Fibroblast of skin of right quadriceps (primary cell): ENCODE measurements around the gene DYNLT2.

ENCODE experiments used
- DNase-seq: peaks from one replicate; pipeline ENCODE4 v3.0.0-alpha.2; 2013

DYNLT2 gene

GRCh38 chr6:169692516-169692915 is 58.9 kb downstream of the DYNLT2 start:
- DNase-seq, result no peak

- DNase-seq, result no peak
Measured at GRCh38 chr6:169691260-169691659, 60.1 kb downstream of the DYNLT2 start.
